Ureter (tissue), 1 donor: ENCODE data around the gene PADI6. TPM values are rescaled to one million over a fixed set of nuclear protein-coding genes. Genes with fewer than 3 reads are reported as not detected.
A peak's percentile ranks its signal among the peaks of the same experiment; 100 is the strongest.

Experiments used
- DNase-seq: peaks from one replicate; pipeline ENCODE4 v3.0.0-alpha.2; 2020; ENCODE audit warnings: low spot score
- total RNA-seq: library from RNA; stranded (reverse); gene quantifications from one replicate; pipeline ENCODE4 v1.2.4, GENCODE V29; 2023
- donor health status: DM: yes; HTN: yes; CAD: no.

Gene PADI6
- total RNA-seq, 1 donor from 2014 or later = not detected

DNA sequence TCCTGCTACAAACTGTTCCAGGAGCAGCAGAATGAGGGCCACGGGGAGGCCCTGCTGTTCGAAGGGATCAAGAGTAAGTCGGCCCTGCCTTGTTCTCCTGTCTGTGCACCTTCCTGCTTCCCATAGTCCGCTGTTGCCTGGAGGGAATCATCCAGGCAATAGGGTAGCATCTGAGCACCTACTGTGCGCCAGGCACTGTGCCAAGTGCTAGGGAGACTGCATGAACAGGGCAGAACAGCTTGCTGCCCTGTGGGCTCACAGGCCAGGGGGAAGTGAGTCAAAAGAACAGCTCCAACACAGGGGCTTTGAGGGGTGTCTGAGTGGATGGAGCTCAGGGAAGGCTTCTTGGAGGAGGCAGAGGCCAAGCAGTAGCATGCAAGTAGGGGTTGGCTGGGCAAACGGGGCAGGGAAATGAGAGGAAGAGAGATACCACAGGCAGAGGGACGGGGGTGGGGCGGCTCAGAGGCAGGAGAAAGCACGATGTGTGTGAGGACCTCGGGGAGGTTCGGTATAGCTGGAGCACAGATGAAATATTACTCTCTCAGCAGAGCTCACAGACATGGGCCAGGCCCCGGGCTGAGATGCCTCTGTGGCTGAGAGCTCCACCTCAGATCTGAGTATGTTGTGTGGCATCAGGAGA, 15.5 kb upstream of the PADI6 start:
- no peak for DNase-seq

DNA sequence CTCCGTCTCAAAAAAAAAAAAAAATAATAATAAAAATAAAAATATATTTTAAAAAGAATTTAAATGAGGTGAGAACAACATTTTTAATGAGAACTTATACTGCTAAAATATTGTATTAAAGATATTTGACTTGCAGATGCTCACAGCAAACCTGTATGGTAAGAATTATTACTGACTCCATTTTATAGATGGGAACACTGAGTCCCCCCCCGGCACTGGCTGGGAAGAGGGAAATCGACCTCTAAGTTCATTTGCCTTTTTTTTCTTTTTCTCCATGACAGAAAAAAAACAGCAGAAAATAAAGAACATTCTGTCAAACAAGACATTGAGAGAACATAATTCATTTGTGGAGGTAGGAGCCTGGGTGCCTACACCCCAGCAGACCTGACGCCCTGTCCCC, 13.4 kb upstream of the PADI6 start:
- DNase-seq = no peak

DNA sequence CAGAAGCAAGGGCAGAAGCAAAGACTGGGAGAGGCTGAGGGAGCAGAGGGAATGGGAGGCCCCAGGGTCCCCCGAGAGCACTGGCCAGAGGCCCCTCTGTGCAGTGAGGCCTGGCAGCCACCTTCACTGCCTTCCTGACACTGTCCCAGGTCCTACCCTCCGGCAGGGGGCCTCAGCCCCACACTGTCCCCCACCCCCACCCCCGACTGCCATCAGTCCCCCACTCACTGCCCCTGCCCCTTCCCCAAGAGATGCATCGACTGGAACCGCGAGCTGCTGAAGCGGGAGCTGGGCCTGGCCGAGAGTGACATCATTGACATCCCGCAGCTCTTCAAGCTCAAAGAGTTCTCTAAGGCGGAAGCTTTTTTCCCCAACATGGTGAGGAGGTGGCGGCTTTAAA, 13.0 kb upstream of the PADI6 start:
- DNase-seq = no peak

DNA sequence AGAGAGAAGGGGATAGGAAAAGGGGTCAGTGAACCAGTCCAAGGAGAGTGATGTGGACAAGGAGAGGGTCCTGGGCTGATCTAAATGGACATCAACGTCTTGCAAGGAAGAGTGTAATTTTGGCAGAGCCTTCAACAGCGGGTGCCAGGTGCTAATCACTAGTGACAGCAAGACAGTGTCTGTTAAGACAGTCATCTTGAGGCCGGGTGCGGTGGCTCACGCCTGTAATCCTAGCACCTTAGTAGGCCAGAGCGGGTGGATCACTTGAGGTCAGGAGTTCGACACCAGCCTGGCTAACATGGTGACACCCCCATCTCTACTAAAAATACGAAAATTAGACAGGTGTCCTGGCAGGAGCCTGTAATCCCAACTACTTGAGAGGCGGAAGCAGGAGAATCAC, 12.2 kb upstream of the PADI6 start:
- no peak for DNase-seq

DNA sequence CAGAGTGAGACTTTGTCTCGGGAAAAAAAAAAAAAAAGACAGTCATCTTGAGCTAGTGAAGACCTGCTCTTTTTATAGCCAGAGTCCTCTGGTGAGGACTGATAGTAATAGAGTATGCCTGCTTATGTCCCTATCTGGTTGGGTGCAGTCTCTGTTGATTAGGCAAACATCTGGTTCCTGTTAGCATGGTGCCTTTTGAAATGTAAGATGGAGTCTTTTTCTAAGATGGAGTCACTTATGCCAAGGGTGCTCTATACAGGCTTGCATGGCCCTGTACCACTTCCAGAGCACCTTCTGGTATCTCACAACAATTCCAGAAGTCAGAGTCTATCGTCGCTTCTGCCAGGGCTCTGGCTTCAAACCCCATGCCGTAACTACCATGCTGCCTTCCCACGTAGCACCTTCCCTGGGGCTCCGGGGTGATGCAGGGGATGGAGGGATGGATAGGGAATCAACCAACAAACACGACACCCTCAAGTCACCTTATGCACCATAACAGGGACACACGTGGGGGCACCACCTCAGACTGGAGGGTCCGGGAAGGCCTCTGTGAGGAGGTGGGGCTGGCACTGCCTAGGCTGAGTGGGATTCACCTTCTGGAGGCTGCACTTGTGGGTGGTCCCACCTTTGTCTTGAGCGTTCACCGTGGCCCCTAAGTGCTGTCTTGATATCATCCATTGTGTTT, 11.6 kb upstream of the PADI6 start:
- DNase-seq = no peak

DNA sequence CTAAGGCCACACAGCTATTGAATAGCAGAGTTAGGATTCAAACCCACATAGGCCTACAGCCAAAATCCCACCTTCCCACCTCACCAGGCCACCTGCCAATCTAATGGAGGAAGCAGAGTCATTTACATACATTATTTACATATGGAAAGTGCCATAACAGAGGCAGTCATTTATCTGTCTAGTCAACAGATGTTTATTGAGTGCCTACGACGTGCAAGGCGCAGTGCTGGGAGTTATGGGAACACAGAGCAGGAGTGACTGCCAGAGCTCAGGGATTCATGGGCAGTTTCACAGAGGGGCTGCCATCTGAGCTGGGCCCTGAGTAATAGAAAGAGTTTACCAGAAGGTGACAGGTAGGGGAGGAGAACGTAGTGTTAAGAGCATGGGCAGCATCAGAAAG, 10.3 kb upstream of the PADI6 start:
- DNase-seq = no peak

DNA sequence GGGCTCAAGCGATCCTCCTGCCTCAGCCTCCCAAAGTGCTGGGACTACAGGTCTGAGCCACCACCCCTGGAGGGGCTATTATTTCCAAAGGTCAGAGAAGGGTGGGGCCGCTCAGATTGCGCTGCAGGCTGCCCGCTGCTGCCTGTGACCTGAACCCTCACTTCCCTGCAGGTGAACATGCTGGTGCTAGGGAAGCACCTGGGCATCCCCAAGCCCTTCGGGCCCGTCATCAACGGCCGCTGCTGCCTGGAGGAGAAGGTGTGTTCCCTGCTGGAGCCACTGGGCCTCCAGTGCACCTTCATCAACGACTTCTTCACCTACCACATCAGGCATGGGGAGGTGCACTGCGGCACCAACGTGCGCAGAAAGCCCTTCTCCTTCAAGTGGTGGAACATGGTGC, 8.6 kb upstream of the PADI6 start:
- no peak for DNase-seq

DNA sequence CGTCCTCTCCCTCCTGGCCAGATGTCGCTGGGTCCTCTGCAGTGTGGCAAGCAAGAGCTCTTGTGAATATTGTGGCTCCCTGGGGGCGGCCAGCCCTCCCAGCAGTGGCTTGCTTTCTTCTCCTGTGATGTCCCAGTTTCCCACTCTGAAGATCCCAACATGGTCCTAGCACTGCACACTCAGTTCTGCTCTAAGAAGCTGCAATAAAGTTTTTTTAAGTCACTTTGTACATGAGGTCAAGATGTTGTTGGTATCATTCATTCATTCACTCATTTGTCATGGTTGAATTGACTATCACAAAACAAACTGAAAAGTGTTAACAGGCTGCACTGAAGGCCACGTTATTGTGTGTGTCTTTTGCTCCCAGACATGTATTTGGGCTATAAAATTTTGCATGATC, 8.2 kb upstream of the PADI6 start:
- DNase-seq = no peak

DNA sequence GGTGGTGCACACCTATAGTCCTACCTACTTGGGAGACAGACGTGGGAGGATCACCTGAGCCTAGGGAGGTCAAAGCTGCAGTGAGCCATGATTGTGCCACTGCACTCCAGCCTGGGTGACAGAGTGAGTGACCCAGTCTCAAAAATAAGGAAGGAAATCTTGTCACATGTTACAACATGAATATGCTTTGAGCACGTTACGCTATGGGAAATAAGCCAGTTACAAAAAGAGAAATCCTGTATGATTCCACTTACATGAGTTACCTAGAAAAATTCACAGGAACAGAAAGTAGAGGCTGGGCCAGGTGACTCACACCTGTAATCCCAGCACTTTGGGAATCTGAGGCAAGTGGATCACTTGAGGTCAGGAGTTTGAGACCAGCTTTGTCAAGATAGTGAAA, 6.7 kb upstream of the PADI6 start:
- DNase-seq = no peak

DNA sequence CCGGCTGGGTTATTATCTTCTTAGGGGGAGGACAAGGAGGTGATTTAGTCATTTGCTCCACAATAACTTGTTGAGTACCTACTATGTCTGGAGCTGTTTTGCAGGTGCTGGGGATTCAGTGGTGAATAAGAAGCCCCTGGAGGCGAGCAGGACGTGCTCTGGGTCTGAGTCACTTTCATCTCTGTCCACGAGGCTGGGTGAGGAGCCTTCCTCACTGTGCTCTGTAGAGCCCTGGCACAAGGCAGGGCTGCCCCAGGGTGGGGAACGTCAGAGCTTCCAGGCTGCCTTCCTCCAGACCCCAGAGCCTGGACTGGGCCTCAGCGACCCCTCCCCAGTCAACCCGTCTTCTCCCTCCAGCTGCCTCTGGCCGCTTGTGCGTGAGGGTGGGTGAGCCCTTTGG, 2.5 kb upstream of the PADI6 start:
- no peak for DNase-seq

DNA sequence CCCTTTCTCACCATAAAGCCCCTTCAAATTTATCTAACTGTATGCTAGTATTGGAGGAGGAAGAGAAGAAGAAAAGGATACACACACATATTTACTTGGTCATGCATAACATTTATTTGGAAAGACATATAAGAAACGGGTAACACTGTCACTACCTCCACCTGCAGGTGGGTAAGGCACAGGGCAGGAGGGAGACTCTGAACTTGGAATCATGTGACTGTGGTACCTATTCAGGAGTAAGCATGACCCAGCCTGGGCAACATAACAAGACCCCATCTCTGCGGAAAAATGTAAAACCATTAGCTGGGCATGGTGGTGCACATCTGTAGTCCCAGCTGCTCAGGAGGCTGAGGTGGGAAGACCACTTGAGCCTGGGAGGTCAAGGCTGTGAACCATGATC, 1.4 kb upstream of the PADI6 start:
- no peak for DNase-seq

DNA sequence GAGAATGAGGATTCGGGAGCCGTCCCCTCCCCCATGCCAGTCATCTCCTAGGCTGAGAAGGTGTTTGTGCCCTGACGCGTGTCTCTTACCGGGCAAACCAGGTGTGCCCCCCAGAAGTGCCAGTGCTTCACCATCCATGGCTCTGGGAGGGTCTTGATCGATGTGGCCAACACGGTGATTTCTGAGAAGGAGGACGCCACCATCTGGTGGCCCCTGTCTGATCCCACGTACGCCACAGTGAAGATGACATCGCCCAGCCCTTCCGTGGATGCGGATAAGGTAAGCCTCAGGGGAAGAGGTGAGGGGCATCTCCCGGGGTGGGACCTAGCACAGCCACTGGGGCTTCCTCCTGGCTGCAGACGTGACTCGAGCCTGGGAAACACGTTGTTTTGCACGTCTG, 959 bp downstream of the PADI6 start:
- no peak for DNase-seq

DNA sequence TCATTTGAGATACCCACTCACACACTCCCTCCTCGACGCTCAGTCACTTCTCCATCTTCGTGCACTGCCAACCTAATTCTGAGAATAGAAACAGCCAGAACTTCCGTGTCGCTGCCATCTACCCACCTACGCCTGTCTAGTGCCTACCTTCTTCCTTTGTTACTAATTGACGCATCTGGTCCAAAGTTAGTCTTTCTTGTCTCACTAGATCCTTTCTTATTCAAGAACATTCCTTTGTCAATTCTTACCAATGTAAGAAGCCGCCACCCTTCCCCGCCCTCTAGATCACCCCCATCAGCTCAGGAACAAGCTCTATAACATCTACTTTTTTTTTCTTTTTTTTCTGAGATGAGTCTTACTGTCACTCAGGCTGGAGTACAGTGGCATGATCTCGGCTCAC, 3.7 kb downstream of the PADI6 start:
- DNase-seq = no peak

DNA sequence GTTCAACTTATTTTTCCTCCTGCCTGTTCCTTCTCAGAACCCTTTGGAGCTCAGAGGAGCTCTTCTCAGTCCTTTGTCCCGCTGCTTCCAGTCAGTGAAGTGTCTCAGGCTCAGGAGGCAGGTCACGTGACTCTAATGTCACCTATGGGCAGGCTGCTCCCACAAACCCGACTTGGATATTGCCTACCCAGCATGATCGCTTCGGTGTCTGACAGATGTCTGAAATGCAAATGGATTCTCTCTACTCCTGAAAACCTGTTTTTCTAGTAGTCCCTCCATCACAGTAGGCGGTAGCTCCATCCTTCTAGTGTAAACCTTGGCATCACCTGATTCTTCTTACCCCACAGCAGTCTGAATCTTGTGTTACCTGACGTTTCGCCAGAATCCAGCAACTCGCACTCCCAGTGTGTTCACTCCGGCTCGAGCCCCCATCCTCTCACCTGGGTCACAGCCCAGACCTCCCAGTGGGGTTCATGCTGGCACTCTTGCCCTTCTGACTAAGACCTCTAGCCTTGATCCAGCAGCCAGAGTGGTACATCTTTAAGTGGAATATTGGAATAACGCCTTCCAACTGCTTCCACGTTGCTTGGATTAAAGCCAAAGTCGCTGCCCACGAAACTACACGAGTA, 5.4 kb downstream of the PADI6 start:
- DNase-seq = peak; percentile 45

DNA sequence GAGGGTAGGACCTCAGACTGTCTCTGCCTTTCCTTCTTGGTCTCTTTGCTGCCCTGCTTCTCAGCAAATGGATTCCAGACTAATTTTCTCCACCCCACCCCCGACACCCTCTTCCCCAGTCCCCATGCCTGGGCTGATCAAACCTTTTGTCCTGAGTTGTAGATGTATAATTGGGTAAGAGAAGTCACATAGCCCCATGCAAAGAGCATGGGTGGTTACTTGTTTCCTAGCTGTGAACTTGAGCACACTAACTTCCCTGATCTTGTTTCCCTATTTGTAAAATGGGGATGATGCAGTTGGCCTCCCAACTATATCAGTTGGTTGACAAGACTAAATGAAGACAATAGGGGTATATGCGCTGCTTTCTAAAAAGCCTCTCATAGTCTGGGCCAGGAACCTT, 9.2 kb downstream of the PADI6 start:
- no peak for DNase-seq

DNA sequence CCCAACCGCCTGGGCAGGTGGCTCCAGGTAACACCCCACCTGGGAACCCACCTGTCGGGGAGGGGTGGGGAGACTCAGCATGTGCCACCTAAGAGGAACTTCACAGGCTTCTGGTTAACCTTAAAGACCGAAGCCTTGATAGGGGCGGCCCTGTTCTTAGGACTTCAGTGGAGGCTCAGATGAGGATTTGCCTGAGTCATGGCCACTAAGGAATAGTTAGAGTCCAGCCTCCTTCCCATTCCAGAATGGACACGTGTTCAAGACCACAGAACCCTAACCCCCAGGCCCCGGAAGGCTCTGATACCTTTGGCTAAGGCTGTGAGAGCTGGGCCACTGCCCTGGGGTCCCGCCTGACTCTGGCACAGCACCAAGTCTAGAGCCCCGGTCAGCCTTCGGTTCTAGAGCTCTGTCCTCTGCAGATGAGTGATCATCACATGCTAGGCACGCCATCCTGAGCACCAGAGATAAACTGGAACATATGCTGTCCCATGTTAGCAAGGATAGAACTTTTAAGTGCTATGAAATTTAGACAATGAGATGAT, 20.3 kb downstream of the PADI6 start:
- no peak for DNase-seq

DNA sequence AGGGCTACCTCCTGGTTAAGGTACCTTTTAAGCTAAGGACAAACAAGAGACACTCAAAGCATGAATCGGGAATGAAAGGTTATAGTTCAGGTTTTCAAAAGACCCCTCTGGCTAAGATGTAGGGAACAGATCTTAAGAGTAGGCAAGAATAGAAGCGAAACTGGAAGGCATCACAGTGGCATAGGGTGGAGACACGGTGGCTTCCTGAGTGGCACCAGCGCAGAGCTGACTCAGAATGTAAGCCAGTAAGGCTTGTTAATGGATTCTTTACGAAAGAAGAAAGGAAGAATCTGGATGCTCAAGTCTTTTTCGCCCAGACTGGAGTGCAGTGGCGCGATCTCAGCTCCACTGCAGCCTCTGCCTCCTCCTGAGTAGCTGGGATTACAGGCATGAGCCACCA, 21.2 kb downstream of the PADI6 start:
- DNase-seq = no peak

DNA sequence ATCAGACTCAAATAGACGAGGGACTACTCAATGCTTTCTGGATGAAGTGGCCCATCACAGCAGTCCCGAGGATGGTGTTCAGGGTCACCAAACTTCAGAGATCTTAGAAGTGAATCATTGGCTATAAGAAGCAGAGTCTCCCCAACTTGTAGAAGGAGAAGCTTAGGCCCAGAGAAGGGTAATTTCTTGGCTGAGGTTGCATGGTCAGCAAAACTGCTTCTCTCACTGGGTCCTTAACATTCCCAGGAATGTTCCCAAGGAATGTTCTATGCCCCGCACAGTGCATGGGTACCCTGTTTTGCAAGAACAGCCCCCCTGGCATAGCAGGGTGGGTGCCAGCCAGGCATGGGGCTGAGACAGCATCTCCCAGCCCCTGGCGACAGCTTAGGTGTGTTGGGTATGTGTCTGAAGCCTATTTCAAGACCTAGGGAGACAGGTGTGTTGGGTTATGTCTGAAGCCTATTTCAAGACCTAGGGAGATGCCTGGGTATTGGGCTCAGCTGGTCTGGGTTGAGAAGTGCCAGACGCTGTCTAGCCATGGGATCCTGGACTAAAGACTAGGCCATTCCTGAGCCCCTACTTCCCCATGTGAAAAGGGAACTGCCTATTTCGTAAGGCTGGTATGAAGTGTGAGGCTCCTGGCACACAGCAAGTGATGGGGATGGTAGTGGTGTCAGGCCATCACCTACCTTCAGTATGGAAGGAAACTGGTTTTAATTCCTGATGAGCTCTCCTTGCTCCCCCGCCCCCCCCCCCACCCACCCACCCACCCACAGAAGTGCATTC, 26.1 kb downstream of the PADI6 start:
- DNase-seq = no peak

DNA sequence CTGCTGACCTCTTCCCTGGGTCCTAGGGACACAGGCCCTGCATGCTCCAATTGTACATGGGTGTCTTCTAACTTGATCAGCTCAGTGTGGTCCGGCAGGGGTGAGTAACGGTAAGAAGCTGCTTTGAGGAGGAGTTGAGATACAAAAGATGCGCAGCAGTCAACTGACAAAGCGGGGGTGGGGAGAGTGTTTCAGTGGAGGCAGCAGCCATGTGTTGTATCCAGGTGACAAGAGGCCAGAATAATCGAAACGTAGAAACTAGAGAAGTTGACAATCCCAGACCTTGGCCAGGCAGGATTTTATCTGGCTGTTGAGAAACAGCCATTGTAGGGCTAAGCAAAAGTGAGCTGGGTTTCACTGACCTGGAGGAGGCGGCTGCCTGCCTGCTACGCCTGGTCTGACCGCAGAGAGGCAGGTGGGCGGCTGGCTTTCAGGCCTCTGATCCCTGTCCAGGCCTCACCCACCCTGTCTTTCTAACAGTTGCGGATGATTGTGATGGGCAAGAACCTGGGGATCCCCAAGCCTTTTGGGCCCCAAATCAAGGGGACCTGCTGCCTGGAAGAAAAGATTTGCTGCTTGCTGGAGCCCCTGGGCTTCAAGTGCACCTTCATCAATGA, 28.8 kb downstream of the PADI6 start:
- no peak for DNase-seq

DNA sequence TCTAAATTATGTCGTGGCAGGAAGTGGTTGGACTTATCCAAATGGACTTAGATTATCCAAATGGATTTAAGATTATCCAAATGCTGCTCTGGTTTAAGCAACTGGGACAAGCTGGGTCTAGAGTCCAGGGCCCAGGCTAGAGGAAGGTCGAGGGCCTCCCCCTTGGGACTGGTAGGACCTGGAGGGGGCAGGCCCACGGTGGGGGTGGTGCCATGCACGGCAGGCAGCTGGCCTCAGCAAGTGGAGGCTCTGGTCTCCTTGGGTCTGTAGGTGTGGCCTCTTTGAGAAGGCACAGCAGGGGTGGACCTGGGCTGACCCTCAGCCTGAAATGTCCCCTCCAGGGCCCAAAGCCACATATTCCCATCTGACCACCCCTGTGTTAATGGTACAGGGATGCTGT, 29.8 kb downstream of the PADI6 start:
- DNase-seq = no peak

DNA sequence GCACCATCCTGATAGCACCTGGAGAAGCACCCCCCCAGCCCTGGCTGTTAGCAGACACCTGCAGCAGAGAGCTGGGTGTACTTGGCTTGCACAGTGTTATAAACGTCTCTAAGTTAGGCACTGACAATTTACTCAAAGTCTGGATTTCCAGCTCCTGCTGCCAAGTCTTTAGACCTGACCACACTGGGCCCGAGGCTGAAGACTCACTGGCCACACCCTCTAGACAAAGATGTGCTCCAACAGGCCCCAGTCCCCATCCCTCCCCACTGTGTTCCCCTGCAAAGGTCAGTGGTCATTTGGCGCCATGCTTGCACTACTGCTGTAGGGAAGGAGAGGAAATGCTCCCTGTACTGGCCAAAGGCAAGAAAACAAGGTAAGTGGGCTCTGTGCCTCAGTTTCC, 31.1 kb downstream of the PADI6 start:
- DNase-seq = no peak
